AG08395 (cell line): ENCODE data around the gene HPS6.
"Not testable (repeated sequence)": the region's sequence is repeated elsewhere in the genome, so short reads cannot be mapped to it uniquely, and the experiment has no call there.

Experiments used
- DNase-seq: peaks from one replicate; pipeline ENCODE4 v3.0.0; 2012; ENCODE audit warnings: mixed read lengths, low spot score

The HPS6 gene

DNA sequence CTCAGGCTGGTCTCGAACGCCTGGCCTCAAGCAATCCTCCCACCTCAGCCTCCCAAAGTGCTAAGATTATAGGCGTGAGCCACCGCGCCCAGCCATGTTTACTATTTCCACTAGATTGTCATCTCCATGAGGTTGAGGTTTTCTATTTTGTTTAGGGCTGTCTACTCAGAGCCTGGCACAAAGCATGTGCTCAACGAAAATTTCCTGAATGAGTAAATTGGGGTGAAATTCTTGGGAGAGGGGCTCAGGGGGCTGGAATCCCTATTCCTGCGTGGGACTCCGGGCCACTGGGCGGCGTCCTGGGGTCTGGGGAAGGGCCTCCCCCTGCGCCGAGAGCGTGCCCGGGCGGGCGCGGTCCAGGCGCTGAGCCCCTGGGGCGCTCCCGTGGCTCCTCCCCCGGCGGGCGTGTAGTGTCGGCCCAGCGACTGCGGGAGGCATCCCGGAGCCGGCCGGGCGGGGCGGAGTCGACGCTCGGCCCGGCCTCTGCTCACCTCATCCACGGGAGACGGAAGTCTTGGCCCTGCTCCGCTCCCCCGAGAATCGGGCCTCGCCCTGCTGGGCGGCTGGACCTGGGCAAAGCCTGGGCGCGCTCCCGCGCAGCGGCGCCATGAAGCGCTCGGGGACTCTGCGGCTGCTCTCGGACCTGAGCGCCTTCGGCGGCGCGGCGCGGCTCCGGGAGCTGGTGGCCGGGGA, at the start of gene HPS6:
HPS6 (plus strand) TSS at position 482 of the 693 bp plus-strand sequence; CDS start at position 608, 126 bp downstream.
- peak; percentile 96 for DNase-seq

DNA sequence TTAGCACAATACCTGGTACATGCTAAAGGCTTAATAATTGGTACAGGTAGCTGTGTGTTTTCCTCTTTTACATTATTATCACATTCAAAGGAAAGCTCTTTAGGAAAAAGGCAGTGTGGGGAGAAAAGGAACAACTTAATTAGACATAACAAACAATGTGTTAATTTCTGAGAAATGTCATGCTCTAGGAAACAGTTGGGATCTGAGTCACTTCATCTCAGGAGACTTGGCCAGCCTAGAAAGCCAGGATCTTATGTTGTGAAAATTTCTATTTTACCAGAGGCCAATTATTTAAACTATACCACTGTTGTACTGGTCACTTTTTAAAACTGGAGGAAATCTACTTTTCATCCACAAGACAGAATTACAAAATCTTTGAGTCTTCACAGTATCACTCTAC, 48.7 kb upstream of the HPS6 start:
- DNase-seq = no peak

DNA sequence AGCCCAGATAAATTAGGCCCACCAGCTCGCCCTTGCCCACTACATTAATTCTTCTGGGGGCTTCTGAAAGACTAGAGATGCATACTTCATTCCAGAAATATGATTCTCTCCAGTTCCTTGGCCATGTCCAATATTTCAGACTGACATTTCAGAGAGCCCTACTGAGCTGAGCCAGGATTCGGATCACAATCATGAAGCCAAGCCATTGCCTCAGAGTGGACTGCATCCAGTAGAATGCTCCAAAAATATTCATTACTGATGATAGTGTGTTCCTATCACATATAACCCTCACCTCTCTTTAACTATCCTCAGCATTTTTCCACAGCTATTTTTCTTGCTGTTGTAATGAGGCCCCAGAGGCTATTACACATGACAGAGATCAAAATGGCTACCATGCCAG, 47.9 kb upstream of the HPS6 start:
- DNase-seq = no peak

GRCh38 chr10:102020938-102021337, 44.2 kb upstream of the HPS6 start:
- no peak for DNase-seq

- no peak for DNase-seq
Observed at GRCh38 chr10:102024799-102025198, 40.4 kb upstream of the HPS6 start.

DNA sequence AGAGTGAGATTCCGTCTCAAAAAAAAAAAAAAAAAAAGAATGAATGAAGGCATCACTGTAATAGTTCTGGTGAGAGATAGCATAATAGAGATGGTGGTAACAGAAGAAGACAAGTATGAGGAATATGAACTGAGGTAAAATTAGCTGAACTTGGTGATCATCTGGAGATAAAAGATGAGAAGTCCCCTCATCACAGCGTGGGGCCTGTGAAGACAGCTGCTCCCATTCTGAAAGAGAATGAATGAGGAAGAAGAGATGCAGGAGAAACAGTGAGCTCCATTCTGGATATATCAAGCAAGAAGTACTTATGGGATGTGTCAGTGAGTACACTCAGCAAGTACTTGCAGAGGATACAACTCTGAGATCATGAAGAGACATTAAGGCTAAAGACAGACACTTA, 37.9 kb upstream of the HPS6 start:
- DNase-seq = no peak

GRCh38 chr10:102033787-102034186, 31.4 kb upstream of the HPS6 start:
- DNase-seq = no peak

DNA sequence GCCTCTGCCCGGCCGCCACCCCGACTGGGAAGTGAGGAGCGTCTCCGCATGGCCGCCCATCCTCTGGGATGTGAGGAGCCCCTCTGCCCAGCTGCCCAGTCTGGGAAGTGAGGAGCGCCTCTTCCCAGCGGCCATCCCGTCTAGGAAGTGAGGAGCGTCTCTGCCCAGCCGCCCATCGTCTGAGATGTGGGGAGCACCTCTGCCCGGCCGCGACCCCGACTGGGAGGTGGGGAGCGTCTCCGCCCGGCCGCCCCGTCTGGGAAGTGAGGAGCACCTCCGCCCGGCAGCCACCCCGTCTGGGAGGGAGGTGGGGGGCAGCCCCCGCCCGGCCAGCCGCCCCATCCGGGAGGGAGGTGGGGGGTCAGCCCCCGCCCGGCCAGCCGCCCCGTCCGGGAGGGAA, 29.3 kb upstream of the HPS6 start:
- not testable (repeated sequence) for DNase-seq

DNA sequence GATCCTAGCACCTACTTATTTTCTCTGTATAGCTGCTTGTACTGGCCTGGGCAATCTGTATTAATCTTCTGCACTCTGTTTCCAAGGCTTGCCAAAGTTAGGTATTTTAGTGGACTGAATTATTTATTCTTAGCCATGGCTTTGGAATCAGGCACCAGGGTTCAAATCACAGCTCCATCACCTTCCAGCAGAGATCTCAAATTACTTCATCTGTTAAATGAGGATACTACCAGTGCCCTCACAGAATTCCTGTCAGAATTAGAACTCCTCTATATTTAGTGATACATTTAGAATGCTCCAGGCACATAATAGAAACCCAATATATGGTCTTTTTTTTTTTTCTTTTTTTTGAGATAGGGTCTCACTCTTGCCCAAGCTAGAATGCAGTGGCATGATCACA, 26.7 kb upstream of the HPS6 start:
- no peak for DNase-seq

DNA sequence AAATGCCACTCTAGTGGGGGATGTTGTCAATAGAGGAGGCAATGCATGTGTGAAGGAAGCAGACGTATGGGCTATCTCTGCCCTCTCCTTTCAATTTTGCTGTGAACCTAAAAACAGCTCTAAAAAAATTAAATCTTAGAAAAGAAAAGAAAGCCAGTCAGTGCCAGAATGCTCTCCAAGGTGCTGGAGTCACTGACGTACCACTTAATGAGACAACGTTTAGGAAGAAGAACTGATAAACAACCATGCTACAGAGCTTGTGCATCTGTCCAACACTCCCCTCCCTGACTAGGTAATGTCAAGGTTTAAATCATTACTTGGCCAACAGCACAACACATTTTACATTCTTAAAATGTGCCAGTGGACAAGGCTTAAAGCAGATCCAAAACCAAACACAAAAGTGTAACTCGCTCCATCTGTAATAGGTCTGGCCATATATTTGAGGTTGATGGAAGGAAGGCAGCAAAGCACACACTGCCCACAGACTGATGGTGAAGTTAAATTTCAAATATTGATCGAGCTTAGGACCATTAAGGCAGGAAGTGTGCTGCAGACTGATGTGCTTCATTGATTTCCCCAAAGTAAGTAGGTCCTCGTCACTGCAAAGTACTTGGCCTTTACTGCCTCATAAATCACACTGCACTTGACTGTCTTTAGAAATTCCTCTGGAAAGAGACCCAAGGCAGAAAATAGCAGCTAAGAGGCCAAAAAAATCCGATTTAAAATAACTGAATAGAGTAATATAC, 24.7 kb upstream of the HPS6 start:
- peak; percentile 12 for DNase-seq

GRCh38 chr10:102045292-102045691, 19.9 kb upstream of the HPS6 start:
- DNase-seq = no peak

GRCh38 chr10:102046095-102046494, 19.1 kb upstream of the HPS6 start:
- DNase-seq = no peak

DNA sequence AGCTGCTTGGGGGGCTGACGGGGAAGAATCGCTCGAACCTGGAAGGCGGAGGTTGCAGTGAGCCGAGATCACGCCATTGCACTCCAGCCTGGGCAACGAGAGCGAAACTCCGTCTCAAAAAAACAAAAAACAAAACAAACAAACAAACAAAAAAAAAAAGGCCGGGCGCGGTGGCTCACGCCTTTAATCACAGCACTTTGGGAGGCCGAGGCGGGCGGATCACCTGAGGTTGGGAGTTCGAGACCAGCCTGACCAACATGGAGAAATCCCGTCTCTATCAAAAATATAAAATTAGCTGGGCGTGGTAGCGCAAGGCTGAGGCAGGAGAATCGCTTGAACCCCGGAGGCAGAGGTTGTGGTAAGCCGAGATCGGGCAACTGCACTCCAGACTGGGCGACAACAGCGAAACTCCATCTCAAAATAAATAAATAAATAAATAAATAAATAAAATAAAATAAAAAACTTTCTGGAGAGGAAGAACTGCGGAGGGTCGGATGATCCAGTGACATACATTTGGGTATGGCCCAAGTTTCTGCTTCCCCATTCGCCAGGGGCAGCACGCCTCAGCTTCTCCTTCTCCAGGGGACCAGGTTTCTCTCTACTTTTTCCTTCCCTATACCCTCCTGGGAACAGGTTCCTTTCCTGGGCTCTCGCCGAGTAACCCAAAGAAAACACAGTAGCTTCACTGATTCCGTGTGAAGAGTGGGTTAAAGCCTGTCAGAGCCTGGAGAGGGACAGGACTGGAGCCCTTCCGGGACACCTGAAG, 10.1 kb upstream of the HPS6 start:
- not testable (repeated sequence) for DNase-seq

- peak; percentile 97 for DNase-seq
Observed at GRCh38 chr10:102055647-102056419, 9.3 kb upstream of the HPS6 start, which contains the start of gene ARMH3. Gene ARMH3, minus strand, starts transcription at chr10:102056173. Its CDS starts 16,059 bp downstream, at chr10:102040114.

DNA sequence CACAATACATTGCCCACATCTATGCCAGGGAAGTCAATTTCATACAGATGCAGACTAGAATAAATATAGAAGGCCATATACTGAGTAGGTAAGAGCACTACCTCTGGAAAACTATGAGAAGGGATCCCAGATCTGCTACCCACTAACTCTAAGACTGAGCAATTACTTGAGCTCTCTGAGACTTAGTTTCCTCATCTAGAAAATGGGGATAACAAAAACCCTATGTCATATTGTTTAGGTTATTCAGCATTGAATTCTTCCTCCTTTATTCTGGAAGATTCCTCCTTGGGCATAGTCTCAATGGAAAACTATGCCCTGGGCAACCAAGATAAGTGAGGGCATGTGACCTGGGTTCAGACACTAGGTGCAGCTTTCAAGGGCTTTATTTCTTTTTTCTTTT, 5.2 kb upstream of the HPS6 start:
- no peak for DNase-seq

DNA sequence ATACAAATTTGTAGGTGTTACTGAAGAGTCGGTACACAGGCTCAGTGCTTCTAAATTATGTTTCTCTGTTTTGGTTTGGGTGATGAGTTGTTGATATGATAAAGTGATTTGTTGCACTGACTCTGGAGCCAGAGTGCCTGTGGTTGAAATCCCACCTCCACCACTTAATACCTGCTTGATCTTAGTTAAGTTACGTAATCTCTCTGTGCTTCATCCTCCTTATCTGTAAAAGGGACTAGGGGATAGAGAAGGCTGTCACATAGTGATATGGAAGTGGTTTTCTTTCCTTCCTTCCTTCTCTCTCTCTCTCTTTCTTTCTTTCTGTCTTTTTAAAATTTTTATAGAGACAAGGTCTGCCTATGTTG, 664 bp upstream of the HPS6 start:
- no peak for DNase-seq

DNA sequence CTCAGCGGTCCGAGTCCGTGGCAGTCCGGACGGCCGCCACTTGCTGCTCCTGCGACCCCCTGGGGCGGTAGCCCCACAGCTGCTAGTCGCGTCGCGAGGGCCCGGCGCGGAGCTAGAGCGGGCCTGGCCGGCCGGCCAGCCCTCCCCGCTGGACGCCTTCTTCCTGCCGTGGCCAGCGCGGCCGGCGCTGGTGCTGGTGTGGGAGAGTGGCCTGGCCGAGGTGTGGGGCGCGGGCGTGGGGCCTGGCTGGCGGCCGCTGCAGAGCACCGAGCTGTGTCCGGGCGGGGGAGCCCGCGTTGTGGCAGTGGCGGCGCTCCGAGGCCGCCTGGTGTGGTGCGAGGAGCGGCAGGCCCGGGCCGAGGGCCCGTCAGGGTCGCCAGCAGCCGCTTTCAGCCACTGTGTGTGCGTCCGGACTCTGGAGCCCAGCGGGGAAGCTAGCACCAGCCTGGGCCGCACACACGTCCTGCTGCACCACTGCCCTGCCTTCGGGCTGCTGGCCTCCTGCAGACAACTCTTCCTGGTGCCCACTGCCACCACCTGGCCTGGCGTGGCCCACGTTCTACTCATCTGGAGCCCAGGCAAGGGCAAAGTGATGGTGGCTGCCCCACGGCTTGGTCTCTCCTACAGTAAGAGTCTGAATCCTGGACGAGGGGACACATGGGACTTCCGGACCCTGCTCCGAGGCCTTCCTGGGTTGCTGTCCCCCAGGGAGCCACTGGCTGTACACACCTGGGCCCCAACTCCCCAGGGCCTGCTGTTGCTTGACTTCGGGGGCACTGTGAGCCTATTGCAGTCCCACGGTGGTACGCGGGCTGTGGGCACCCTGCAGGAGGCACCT, 631 bp downstream of the HPS6 start:
- DNase-seq = peak; percentile 20

- no peak for DNase-seq
Observed at GRCh38 chr10:102066399-102067088, 1.4 kb downstream of the HPS6 start.

- DNase-seq = no peak
Observed at GRCh38 chr10:102067091-102067916, 2.2 kb downstream of the HPS6 start.

DNA sequence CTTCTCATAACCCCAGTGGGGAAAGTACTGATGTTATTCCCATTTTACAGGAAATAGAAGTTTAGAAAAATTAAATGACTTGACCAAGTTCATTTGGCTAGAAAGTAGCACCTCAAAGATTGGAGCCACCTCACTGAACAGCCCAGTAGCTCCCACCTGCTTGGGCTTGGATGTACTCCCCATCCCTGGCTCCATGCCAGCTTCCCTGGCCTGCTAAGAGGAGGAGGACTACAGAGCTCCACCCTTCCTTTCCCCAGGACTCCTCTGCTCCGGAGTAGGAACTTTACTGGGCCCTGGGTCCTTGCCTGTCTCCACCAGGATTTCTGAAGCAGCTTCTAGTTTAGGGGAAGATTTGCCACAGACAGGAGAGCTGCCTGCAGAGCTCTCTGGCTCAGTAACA, 3.1 kb downstream of the HPS6 start:
- DNase-seq = no peak
